GM19043 (cell line): ENCODE results near the gene ITPR3.
A peak's percentile ranks its signal among the peaks of the same experiment; 100 is the strongest.

Experiments
- ATAC-seq: cut with Tn5 transposase; IDR thresholded peaks from one replicate; pipeline ENCODE4 v1.9.1; 2021; ENCODE audit warnings: low read depth; ENCODE audit not compliant: unreplicated experiment

The ITPR3 gene

DNA sequence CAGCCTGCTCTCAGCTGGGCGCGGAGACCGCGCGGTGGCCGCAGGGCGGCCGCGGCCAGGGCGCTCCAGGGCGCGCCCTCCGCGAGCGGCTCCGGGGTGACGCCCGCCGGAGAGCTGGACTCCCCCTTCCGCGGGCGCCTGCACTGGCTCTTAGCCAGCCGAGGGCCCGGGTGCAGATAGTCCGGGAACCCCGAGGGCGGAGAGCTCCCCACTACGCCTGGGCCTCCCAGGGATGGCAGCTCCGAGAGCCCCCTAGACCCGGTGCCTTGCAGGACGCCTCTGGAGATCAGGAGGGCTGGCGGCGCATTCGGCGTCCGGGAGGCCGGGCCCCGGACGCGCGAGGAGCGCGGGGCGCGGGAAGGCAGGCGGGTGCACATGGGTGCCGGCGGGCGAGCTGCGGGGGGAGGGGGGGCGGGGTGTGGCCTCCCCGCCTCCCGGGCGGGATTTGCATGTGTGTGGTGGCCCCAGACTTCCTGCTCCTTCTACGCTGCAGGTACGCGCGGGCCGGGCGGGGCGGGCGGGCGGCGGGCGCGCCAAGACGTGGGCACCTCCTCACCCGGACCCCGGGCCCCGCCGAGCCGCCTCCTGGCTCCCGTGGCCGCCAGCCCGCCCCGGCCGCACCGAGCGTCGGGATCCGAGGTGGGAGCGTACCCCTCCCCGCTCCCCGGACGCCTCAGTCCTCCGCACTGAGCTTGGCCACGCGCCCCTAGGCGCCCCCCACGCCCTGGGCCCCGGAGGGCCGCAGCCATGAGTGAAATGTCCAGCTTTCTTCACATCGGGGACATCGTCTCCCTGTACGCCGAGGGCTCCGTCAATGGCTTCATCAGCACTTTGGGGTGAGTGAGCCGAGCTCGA, at the start of gene ITPR3:
TSS of gene ITPR3 (plus strand) at position 467 of the 855 bp plus-strand sequence. CDS start at position 748, 281 bp downstream.
- peak; percentile 65 for ATAC-seq

GRCh38 chr6:33571637-33572316, 49.3 kb upstream of the ITPR3 start:
- no peak for ATAC-seq

GRCh38 chr6:33575211-33575610, 45.9 kb upstream of the ITPR3 start:
- no peak for ATAC-seq

GRCh38 chr6:33576668-33577067, 44.5 kb upstream of the ITPR3 start:
- no peak for ATAC-seq

- no peak for ATAC-seq
These were observed 44.0 kb upstream of the ITPR3 start for GRCh38 chr6:33577106-33577535.

DNA sequence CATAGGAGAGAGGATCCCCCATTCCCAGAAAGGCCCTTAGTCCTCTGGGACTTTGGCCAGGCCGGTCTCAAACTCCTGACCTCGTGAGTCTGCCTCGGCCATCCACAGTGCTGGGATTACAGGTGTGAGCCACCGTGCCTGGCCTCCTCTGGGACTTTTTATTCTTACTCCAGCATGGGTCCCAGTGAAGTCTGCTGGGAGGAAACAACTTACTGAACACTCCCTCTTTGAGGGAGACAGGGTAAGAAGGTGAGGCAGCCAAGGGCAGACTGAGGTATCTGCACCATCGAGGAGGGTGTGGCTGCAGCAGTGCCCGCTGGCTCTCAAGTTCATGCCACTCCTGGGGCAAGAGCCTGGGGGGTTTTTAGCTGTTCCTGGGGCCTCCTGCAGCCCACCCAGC, 43.4 kb upstream of the ITPR3 start:
- ATAC-seq = no peak

- no peak for ATAC-seq
These were observed 43.0 kb upstream of the ITPR3 start for GRCh38 chr6:33578164-33578563.

GRCh38 chr6:33578588-33579011, 42.5 kb upstream of the ITPR3 start:
- ATAC-seq = no peak

DNA sequence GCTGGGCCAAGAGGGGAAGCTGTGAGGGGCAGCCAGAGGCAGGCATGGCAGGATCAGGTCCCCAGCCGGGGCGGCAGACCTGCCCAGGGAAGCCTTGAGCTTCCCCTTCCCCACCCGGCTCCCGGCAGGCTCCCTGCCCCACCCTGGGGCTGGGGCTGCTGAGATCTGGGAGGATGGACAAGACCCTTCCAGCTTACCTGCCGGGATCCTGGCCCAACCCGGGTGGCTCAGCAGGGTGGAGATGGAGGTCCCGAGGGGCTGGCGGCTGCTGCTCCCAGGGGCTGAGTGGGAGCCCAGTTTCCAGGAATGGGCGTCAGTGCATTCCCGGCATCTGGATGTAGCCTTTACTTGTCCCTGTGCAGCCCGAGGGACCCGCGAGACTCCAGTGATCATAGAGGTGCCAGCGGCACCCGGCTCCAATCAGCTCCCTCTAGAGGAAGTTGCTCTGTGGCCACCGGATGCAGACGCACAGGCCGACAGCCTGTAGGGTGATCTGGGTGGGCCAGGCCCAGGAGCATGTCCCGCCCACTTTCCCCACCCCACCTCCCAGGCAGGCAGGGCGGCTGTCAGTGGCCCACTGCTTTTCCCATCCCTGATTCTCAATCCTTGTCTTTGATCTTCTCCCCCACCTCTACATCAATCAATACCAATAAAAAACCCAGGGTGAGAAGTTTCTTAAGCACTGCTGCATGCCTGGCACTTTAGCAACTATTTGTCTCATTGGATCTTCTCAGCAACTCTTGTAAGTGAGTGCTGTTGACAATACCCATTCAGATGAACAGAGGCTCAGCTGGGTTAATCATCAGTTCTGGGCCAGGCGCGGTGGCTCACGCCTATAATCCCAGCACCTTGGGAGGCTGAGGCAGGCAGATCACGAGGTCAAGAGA, 41.1 kb upstream of the ITPR3 start, which contains the start of gene BAK1:
TSS of gene BAK1 (minus strand) at position 449 of the 887 bp plus-strand sequence. CDS start 2,672 bp downstream, outside the sequence.
- peak; percentile 90 for ATAC-seq

DNA sequence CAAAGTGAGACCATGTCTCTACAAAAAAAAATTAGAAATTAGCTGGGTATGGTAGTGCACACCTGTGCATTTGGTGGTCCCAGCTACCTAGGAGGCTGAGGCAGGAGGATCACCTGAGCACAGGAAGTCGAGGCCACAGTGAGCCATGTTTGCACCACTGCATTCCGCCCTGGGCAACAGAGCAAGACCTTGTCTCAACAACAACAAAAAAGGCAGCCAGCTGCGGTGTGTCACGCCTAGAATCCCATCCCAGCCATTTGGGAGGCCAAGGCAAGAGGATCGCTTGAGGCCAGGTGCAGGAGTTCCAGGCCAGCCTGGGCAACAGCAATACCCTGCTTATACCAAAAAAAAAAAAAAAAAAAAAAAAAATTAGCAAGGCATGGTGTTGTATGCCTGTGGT, 39.9 kb upstream of the ITPR3 start:
- no peak for ATAC-seq

DNA sequence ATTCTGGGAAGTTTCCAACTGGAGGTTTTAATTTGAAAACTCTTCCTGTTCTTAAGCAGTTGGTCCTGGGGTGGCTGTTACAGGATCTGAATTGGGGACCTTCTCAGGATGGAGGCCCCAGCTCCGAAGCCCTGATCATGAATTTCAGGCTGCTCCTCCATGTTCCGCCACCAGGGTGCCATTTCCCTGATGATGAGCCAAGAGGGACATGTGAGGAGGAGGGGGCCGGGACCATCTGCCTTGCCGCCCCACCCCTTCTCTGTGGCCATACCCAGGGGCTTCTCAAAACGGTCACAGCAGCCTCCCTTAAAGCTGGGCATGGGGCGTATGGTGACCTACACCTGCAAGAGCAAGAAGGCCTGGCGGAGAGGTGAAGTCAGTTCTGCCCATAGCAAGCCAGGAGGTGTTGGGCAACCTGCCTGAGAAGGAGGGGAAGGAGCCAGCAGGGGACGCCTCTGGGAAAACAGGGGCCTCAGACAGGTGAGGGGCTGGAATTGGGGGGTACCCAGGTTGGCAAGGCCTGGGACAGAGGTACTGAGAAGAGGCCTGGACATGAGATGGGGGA, 37.4 kb upstream of the ITPR3 start:
- ATAC-seq = no peak

- ATAC-seq = no peak
These were observed 36.3 kb upstream of the ITPR3 start for GRCh38 chr6:33584700-33585402.

GRCh38 chr6:33585403-33586107, 35.6 kb upstream of the ITPR3 start:
- no peak for ATAC-seq

DNA sequence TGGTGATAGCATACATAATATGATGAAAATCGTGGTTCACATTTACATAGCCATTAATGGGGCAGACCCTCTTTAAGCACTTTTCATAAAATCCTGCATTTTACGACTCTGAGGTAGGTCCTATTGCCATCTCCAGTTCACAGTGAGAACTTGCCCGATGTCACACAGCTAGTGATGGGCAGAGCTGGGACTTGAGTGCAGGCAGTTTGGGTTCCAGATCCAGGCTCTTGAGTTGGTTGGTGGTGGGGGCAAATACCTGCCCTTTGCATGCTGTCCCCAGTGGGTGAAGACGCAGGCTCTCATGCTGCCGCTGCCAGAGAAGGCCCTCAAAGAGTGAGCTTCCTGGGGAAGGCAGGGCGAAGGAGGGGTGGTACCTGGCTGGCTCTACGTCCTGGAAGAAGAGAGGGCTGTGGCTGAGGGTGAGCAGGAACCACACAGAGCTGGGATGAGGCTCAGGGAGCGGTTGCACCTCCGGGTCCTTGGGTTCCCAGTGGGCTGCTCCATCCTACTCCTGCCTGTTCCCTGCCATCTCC, 34.9 kb upstream of the ITPR3 start:
- no peak for ATAC-seq

DNA sequence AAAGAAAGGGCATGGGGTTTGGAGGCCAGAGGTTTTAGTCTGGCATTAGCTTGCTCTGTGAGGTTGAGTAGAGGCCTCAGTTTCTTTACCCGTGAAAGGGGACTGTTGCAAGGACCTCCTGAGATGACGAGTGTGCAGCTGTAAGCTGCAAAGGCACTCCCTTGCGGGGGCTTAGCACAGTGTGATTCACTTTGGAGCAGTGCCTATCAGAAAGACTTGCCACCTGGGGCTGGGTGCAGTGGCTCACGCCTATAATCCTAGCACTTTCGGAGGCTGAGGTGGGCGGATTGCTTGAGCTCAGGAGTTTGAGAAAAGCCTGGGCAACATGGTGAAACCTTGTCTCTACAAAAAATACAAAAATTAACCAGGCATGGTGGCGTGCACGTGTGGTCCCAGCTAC, 33.6 kb upstream of the ITPR3 start:
- ATAC-seq = no peak

- ATAC-seq = no peak
These were observed 32.2 kb upstream of the ITPR3 start for GRCh38 chr6:33588894-33589293.

- no peak for ATAC-seq
These were observed 31.8 kb upstream of the ITPR3 start for GRCh38 chr6:33589392-33589730.

GRCh38 chr6:33589731-33590530, 31.2 kb upstream of the ITPR3 start:
- no peak for ATAC-seq
